GM19452 (cell line): ENCODE measurements around the gene OPN1SW.

Experiments used
- ATAC-seq: cut with Tn5 transposase; IDR thresholded peaks from one replicate; pipeline ENCODE4 v1.9.1; 2021; ENCODE audit not compliant: unreplicated experiment

Gene OPN1SW

DNA sequence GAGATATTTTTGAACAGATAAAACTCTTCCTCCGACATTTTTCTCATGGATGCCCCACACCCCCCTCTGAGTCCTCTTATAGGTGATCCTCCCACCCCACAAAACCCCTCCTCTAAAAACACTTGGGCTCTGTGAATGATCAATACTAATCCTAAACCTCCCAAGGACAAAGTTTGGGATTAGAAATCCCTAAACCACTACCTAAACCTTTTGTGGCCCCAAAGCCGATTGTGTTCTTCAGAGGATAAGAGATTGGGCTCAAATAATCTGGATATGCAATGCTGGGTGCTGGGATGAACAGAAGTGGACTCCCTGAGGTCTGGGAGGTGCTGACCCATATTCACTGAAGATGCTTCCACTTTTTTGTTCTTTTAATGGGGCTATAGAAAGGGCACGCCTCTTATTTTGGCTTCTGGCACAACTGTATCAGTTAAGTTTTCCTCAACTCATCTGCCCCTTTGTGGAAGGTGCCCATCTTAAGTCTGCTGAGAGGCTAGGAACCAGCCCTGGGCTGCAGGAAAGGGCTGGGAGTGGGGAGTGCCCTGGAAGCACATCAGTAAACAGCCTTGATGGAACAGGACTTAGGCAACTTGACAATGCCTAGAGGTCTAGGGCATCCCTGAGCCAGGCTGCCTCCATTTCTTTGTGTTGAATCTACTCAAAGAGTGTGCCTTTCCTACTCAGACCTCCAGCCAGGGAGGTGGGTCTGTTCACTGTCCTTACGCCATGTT lies at the start of gene OPN1SW:
Gene OPN1SW, minus strand, starts transcription at position 51 of the 731 bp plus-strand sequence. Its CDS starts 13 bp downstream, at position 38.
- no peak for ATAC-seq

GRCh38 chr7:128821724-128822123 lies 46.1 kb upstream of the OPN1SW start:
- ATAC-seq: no peak

DNA sequence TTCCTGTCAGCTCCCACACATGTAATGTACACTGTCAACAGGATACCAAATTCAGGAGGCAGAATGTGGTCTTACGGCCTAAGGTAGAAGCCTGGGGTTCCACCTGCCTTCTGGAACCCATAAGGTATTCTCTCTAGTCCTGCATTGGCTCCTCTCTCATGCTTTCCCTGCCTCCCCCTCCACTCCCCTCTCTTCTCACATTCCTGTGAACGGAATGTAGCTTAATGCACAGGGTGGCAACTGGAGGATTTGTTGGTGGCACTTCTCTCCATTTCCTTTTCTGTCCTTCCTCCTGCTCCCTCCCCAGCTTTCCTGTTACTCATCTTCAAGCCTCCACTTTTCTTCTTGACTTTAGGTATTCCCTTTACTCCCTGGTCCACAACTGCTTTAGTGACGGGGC lies 43.1 kb upstream of the OPN1SW start:
- no peak for ATAC-seq

DNA sequence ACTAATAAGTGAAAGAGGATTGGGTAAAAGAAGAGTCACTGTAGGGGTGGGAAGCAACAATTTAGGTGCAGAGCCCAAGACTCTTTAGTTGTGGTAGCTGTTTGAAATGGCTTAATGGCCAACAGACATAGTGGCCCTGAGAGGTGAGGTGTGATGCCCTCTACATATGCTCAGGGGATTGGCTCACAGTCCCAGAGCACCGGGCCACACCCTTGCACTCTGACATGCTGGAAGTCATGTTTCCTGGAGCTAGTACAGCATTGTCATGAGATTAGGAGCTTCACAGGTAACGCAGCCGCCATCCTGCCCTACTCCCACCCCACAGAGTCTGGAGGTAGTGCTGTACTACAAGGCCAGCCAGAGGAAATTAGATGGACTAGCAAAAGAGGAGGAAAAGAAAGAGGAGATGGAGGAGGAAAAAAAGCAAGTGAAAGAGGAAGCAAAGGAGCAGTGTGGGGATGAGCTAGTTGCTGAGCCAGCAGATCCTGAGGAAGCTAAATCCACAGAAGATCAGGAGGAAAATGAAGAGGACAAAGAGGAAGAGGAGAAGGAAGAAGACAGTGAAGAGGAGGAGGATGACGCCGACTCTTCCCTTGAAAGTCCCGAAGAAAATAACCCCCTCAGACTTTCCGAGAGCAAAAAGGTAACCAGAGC lies 39.8 kb upstream of the OPN1SW start:
- ATAC-seq: no peak

DNA sequence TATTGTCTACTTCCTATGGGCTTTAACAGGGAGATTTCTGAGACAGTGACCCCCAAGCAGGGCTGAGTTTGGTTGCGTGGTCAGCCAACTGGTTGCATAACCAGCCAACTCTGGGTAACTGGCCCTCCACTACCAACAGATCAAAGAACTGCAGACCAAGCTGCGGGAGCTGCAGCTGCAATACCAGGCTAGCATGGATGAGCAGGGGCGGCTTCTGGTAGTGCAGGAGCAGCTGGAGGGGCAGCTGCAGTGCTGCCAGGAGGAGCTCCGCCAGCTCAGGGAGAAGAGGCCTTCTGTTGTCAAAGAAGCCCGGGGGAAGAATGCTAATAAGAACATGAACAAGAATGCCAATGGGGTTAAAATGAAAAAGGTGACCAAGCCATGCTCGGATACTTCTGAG lies 38.9 kb upstream of the OPN1SW start:
- no peak for ATAC-seq

DNA sequence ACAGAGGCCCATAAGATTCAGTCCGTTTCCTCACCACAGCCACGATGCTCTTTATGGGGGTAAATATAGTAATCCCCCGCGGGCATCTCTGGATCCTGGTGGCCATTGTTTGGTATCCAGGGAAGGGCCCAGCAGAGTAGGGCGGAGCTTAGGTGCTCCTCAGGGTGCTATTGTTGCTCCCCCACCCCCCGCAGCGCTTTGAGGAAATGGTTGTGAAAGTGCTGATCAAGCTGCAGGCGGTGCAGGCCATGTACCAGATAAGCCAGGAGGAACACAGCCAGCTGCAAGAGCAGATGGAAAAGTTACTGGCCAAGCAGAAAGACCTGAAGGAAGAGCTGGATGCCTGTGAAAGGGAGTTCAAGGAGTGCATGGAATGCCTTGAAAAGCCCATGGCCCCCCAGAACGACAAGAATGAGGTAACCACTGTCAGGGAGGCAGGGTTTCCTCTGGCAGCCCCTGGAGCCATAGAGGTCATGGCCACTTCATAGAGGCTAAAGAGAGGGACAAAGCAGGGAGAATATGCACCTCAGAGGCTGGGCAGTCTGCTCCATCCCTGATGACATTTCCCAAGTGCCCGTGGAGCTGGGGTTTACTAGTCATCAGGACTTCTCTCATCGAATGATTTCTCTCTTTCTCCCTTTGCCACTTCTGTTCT lies 37.0 kb upstream of the OPN1SW start:
- no peak for ATAC-seq

GRCh38 chr7:128811631-128812430 lies 36.2 kb upstream of the OPN1SW start:
- ATAC-seq: no peak

DNA sequence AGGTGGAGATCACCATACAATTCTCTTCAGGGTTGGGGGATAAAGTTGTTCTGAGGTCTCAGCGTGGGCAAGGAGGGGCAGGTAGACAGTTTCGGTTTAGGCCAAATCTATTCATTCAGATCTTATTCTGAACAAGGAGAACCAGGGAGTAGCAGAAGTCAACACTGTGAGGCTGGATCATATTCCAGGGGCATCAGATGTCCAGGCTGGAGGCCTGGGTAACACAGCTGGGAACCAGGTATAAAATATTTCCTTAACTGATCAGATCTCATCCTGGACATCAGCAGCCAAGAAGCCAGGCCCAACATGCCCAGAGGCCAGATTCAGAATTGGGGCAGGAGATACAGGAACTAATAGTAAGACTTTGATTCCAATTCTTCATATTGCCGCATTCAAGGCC lies 35.4 kb upstream of the OPN1SW start:
- no peak for ATAC-seq

DNA sequence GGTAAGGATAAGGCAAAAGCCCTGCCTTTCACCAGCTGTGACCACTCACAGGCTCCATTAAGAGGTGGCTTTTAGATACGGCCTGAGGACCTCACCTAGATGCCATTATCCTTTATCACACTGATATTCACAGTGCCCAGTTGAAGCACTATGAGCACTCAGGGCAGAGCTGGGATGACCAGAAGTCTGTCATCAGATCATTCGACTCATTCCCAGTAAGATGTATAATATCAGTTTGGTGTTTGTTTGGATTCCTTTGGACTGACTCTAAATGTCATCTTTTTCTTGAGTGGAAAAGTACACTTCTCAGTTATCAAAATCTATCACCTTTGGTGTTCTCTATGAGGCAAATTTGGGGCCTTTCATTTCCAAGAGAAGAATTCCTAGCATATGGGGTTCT lies 34.9 kb upstream of the OPN1SW start:
- ATAC-seq: no peak

DNA sequence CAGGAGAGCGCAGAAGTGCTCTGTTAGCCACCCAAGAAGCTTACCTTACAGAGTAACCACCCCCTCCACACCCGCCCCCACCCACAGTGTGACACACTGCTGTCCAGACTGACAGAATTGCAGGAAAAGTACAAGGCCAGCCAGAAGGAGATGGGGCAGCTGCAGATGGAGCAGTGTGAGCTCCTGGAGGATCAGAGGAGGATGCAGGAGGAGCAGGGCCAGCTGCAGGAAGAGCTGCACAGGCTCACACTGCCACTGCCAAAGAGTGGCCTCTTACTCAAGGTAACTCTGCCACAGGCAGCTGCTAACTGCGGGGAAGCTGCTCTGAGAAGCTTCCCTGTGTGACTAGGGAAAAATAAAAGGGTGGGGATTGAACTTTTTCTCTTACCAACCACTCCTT lies 33.8 kb upstream of the OPN1SW start:
- ATAC-seq: no peak

DNA sequence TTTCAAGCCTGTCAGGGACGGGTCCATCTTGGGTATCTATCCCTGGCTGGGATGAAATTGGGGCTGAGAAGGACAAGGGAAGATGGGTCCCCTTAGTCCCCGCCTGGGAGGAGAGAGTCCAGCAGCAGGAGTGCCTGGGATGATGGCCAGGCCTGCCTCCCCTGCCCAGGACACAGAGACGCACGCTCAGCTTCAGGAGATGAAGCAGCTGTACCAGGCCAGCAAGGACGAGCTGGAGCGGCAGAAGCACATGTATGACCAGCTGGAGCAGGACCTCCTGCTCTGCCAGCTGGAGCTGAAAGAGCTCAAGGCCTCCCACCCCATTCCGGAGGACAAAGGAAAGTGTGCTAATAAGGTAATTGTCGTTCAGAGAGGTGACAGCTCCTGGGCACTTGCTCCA lies 31.6 kb upstream of the OPN1SW start:
- no peak for ATAC-seq

DNA sequence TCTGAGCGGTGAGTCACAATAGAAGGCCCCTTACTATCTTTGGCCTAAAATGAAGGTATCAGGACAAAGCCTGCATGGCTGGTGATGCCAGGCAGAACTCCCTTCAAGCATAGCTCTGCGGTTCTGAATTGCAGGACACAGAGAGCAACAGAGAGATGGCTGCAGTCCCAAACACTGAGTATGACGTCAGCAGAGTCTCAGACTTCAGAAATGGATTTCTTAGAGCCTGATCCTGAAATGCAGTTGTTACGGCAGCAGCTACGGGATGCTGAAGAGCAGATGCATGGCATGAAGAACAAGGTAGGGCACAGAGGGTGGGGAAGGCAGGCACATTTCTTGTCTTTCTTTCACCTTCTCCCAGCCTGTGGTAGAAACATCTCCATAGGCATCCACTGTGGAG lies 29.6 kb upstream of the OPN1SW start:
- no peak for ATAC-seq

GRCh38 chr7:128804484-128804883 lies 28.9 kb upstream of the OPN1SW start:
- ATAC-seq: no peak

DNA sequence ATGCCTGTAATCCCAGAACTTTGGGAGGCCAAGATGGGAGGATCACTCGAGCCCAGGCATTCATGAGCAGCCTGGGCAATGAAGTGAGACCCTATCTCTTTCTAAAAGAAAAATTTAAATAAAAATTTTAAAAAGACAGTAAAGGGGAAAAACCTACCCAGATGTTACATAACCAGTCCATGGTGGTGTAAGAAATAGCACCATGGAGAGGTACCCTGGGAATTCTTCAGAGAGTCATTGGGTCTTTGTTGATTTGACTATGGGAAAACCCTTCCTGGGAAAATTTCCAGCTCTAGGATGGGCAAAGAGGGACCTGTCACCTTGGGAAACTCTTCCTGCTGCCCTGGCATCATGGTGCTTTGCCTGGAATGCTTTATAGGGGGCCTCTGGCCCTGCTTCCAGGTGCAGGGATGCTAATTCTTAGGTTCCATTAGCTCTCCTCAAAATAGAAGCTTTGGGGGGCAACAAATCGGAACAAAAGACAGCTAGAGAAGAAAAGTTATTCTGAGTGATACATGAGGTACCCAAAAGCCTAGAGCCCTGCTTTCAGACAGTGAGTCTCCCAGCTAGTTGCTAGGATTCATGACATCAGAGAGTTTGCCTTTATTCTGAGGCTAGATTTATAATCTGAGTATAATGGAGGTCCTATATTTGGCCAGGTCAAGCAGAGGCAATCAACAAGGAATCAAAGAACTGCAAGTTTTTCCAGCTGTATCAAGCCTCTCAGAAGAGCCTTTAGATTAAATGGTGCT lies 26.2 kb upstream of the OPN1SW start:
- no peak for ATAC-seq

GRCh38 chr7:128801003-128801402 lies 25.4 kb upstream of the OPN1SW start:
- ATAC-seq: no peak

DNA sequence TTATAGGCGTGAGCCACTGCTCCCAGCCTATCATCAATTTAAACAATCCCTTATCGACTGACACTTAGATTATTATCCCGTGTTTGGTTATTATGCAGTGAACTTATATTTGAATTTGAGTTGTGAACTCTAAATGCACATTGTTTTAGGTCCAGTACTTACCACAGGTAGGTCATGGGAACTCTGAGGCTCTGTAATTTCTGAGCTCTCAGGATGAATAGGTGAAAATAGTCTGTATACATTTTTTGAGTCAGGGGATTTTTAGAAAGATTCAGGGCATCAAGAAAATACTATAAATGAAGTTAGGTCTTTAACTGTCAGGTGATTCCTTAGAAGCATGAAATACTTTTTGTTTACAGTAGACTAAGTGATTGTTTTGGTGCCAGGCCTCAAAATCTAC lies 25.0 kb upstream of the OPN1SW start:
- no peak for ATAC-seq

GRCh38 chr7:128799451-128799850 lies 23.9 kb upstream of the OPN1SW start:
- no peak for ATAC-seq

DNA sequence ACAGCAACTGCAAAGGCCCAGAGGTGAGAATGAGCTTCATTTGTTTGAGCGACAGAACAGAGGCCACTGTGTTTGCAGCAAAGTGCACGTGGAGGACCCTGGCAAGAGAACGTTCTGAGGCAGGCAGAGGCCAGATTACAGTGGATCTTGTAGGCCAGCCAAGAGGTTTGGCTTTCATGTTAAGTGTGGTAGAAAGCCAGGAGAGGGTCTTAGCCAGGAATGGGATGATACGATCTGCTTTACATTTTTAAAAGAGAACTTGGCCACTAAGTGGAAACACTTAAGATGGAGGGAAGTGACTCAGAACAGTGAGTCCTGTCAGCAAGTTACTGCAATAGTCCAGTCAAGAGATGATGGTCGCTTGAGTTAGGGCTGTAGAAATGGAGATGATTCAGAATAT lies 20.7 kb upstream of the OPN1SW start:
- ATAC-seq: no peak

GRCh38 chr7:128795129-128795528 lies 19.5 kb upstream of the OPN1SW start:
- no peak for ATAC-seq

DNA sequence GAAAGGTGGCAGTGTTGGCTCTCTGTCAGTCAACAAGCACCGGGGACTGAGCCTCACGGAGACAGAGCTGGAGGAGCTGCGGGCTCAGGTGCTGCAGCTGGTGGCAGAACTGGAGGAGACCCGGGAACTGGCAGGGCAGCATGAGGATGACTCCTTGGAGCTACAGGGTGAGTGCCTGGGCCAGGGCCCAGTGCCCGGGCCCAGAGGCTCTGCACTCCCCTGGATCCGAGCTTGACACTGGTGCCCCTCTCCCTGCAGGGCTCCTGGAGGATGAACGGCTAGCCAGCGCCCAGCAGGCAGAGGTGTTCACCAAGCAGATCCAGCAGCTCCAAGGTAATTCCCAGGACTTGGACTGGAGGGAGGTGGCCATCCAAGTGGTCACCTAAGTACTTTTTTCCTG lies 18.8 kb upstream of the OPN1SW start:
- no peak for ATAC-seq

DNA sequence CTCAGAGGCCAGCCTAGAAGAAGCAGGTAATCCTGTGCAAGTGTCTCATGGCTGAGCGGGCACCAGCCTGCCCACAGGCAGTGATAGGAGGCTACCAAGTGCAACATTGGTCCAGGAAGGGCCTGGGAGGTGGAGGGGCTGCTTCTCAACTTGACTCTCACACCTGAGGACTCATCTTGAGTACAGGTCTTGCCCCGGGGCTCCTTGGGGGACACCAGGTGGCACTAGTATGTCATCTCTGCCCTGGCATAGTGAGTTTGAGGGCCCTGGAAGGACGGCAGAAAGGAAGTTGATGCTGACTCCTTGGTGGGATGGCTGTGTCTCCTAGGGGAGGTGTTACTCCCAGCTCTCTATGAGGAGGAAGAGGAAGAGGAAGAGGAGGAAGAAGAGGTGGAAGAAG lies 18.4 kb upstream of the OPN1SW start:
- no peak for ATAC-seq
